Measurements from ENCODE around the gene CBLB.

CBLB gene

DNA sequence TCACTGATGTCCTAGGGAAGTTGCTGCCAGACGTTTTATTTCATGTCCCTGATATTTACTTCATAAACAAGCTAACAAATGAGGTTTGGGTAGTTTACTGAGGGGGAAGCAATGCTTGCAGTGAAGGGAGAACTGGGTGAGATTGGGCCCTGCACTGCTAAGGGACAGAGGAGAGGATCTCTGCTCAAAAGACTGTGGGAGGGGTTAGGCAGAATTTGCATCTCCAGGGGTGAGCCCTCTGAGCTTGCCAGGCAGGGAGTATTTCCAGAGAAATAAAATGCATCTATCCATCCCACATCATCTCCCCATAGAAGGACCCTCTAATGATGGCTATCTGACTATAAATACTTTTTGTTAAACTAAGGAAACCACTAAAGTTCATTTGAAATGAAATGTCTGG lies 215.6 kb downstream of the CBLB start:
- H3K27ac ChIP-seq, result no peak overlapping the region
- no peak for DNase-seq (ENCODE audit: low read depth, low spot score)

DNA sequence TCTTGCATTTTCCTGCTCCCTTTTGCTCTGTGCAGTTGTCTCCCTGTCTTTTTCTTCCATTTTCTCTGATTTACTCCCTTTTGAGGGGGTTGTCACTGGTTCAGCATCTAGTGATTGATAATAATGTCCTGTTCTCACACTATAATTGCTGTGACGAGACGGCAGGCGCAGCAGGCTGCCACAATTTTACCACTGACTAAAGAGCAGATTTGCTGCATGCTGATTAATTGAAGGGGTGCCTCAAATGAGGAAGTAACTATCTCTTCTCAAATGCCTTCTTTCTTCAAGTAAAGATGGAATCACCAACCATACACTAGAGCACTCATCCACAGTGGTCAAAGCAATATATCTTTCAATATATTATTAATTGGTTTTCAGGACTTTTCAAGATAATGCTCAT lies 219.3 kb downstream of the CBLB start:
- DNase-seq (ENCODE audit: low read depth, low spot score), result no peak

DNA sequence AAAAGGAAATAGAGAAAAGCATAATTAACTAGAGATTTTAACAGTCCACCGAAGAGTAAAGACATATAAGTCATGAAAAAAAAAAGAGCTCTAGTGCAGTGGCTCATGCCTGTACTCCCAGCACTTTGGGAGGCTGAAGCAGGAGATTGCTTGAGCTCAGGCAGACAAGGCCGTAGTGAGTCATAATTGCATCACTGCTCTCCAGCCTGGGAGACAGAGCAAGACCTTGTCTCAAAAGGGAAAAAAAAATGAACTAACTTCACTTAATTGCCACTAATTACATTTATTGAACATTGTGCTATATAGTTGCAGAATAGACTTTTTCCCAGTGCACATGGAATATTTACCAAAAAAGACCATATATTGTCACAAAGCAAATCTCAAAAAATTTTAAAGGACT lies 221.8 kb downstream of the CBLB start:
- DNase-seq (ENCODE audit: low read depth, low spot score), result peak; percentile 64

More for the DNA sequence above, 219.3 kb downstream of the CBLB start:
- H3K27ac ChIP-seq, result no peak overlapping the region

DNA sequence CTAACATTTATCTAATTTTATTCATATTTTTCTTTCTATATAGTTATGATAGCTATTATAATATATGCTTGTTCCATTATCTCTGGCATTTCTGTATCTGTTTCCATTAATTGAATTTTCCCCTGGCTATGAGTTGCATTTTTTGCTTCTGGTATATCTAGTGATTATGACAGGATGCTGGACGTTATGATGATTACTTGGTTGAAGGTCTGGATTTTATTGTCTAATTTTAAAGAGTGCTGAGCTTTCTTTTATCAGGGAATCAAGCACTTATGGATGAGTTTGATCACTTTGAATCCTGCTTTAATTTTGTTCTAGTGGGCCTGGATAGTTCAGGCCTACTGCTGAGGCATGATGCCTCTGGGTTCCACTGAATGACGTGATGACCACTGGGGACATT lies 229.7 kb downstream of the CBLB start:
- DNase-seq (ENCODE audit: low read depth, low spot score), result no peak
- H3K27ac ChIP-seq, result no peak overlapping the region

More for the DNA sequence above, 221.8 kb downstream of the CBLB start:
- H3K27ac ChIP-seq, result peak overlapping the region; percentile 22

DNA sequence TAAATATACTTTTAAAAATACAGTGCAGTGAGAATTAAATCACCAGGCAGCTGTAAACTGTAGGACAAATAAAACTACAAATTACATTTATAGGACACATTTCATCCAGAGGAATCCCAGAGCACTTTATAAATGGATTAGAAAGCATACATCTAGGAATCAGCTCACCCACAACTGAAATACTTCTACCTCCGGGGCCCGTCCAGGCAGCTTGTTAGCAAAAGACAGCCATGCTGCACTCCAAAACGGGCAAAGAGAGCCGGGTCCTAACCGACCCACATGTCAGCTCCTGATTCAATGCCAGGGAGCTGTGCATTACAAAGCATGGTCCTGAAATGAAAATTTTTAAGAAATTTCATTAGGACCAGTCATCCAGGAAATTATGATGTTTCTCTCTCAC lies 234.1 kb downstream of the CBLB start:
- no peak overlapping the region for H3K27ac ChIP-seq
- no peak for DNase-seq (ENCODE audit: low read depth, low spot score)

DNA sequence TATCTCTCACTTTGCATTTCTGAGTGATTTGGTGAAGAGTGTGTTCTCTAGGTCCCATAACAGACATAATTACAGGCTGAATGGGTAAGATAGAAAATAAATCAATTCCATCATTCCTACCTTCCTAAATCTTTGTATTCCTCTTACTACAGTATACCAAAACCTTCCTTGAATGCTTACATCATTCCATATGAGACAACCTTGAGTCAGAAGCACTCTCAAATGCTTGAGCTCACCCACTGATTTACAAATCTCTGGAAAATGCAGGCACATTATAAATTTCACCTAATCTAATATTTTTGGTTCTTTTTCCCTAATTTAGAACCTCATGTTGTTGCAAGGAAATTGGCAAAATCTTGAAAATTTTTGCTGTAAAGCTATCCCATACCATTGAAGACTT lies 239.1 kb downstream of the CBLB start:
- DNase-seq (ENCODE audit: low read depth, low spot score), result no peak
- H3K27ac ChIP-seq, result no peak overlapping the region

DNA sequence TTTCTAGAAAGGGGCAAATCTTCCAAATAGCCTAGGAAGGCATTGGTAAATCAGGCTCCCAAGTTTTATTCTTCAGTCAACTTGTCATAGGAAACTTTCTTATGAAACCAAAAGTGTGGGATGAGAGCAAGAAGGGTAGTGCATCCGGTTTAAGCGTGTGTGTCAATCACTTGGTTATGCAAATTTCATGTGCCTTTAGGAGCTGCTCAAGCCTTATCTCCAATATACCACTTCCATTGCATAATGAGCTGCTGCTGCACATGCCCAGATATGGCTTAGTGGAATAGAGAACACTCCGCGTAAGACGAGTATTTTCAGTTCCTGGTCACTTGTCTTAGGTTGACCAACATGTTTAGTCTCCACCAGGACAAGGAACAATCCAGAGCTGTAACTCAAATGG lies 242.1 kb downstream of the CBLB start:
- H3K27ac ChIP-seq, result no peak overlapping the region
- no peak for DNase-seq (ENCODE audit: low read depth, low spot score)

DNA sequence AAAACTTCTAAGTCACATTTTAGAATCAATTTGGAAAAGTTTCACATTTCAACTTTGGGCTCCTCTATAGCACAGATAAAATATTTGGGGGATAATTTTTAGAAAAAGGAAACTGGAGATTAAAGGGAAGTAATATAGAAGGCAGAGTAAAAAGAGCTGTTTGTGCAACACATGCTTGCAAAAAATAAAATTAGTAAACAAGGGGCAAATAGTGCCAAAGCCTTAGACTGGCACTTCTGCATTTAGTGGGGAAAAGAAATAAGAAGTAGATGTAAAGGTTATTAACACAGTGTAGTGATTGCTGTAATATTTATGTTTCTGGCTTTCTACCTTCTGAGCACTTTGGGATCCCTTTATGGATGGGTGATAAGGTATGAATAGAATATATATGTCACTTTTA lies 246.6 kb downstream of the CBLB start:
- DNase-seq (ENCODE audit: low read depth, low spot score), result no peak
- no peak overlapping the region for H3K27ac ChIP-seq

DNA sequence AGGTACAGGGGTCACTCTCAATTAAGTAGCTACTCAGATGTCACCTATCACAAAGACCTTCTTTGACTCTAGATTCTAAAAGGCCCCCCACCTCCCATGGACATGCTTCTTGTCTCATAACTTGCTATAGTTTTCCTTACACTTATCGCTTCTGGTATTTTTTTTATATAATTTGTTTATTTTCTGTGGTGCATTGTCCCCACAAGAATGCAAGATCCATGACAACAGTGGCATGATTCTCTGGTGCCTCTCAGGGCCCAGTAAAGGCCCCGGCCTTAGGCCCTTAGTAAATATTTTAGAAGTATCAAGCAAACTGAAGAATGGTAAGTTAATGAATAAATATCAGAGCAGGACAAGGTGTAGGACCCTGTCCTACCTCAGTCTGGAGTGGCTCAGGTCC lies 248.6 kb downstream of the CBLB start:
- DNase-seq (ENCODE audit: low read depth, low spot score), result no peak
- H3K27ac ChIP-seq, result no peak overlapping the region

DNA sequence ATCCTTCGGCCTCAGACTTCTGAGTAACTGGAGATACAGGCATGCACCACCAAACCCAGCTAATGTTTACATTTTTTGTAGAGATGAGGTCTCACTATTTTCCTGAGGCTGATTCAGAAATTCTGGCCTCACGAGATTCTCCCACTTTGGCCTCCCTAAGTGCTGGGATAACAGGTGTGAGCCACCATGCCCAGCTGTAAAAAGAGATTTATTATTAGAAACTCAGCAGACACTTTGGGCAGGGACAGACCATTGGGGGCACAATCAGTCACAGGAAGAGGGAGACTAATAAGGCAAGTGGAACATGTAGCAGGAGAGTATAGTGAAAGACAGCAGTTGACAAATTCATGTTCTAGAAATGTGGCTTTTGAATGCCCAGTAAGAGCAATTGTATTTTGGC lies 249.2 kb downstream of the CBLB start:
- DNase-seq (ENCODE audit: low read depth, low spot score), result no peak
- no peak overlapping the region for H3K27ac ChIP-seq

DNA sequence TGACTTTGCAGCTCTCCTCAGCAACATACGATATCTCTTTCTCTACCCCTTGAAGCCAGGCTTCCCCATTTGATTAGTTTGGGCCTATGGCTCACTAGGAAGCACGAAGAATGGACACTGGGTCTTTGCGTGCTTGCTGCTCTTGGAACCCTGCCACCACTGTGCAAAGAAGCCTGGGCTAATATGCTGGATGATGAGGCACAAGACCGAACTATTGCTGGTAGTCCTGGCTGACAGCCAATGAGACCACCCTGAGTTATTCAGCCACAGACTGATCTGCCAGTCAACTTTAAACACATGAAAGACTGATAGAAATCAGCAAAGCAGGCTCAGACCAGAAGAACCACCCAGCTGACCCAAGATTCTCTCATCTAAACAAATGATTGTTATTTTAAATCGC lies 250.3 kb downstream of the CBLB start:
- no peak for DNase-seq (ENCODE audit: low read depth, low spot score)

DNA sequence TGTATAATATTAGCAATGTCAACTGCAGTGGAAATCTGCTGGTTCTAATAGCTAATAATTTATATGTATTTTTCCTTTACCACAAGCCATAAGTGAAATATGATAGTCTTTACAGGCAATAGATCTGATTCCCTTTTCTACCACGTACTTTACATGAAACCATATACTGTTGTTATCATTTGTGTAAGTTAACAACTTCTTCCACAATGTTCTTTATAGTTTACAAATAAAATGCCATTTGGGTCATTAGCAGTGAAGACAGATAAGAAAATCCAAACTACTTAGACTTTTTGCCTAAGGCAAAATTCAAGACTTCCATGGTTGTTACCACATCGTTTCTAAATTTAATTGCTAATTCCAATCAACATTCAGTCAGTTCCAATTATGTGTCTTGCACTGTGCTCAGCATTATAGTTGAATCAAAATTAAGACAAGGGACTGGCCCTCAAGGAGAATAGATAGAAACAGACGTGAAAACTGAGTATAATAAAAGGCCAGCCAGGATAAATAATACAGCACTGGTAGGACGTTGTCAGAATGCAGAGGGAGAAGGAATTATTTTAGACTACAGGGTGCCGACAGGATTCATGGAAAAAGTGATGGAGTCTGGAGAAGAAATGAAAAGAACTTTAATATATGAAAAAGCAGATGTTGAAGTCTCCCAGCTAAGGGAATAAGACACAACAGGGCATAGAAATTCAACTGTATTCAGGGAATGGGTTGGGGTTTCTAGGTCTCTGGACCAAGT lies 252.3 kb downstream of the CBLB start:
- DNase-seq (ENCODE audit: low read depth, low spot score), result no peak
- no peak overlapping the region for H3K27ac ChIP-seq

More for the DNA sequence above, 250.3 kb downstream of the CBLB start:
- H3K27ac ChIP-seq, result no peak overlapping the region

DNA sequence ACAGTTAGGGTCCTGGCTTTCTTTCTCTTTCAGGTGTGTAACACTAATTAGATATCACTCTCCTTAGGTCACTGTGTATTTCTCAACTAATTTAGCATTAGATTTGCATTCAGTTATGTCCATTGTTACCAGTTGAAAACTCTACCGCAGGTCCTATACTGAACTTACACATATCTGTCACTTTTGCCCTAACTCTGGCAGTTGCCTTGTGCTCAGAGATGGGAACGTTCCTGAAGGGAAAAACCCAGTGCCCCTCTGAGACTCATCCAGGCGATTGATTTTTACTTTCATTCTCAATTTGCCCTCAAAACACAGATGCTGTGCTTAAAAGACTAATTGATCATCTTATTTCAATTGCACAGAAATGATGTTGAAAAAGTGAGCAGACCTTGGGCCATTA lies 253.0 kb downstream of the CBLB start:
- DNase-seq (ENCODE audit: low read depth, low spot score), result no peak
- no peak overlapping the region for H3K27ac ChIP-seq

DNA sequence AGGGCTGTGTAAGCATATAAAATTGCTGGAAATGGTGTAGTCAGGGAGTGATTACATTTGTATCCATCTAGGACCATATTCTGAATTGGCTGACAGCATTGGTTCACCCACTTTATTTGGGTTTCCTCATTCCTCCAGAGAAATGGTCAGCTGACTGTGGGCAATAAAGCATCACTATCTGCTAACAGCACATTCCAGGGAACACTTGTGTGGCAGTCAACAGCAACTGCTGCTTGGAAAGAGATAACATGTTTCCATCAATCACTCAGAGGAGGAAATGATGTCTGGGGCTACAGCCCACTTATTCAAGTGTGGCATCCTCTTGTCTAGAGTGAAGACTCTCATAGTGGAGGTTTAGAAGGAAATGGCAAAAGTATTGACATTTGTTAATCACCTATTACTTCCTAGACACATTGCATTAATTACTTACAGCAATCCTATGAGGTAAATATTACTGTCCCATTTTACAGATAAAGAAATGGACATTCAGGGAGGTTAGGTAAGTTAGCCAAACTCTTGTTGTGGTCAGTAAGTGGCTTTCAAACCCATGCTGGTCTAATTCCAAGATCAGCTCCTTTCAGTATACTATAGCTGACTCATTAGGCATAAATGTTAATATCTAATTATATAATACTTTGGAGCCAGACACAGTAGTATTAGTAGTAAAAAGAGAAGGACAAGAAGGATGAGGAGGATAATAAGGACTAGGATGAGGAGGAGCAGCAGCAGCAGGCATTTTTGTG lies 254.4 kb downstream of the CBLB start:
- no peak overlapping the region for H3K27ac ChIP-seq
- no peak for DNase-seq (ENCODE audit: low read depth, low spot score)

DNA sequence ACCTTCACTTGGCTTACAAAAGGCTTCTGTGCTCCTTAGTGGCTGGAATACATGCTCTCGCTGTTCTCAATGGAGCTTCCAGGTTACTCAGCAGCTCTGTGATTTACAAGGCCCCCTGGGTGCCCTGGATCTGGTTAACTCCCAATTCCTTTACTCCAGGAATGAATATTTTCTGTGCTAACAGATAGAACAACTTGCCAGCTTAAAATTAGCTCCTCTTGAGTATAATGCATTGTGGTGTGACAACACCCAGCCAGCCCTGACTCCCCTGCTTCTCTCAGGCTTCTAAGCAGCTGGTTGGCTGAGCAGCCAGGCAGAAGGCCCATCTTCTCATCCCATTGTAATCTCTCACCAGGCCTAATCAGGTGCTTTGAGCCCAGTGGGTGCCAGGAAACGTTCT lies 255.7 kb downstream of the CBLB start:
- DNase-seq (ENCODE audit: low read depth, low spot score), result no peak
- H3K27ac ChIP-seq, result peak overlapping the region; percentile 52

DNA sequence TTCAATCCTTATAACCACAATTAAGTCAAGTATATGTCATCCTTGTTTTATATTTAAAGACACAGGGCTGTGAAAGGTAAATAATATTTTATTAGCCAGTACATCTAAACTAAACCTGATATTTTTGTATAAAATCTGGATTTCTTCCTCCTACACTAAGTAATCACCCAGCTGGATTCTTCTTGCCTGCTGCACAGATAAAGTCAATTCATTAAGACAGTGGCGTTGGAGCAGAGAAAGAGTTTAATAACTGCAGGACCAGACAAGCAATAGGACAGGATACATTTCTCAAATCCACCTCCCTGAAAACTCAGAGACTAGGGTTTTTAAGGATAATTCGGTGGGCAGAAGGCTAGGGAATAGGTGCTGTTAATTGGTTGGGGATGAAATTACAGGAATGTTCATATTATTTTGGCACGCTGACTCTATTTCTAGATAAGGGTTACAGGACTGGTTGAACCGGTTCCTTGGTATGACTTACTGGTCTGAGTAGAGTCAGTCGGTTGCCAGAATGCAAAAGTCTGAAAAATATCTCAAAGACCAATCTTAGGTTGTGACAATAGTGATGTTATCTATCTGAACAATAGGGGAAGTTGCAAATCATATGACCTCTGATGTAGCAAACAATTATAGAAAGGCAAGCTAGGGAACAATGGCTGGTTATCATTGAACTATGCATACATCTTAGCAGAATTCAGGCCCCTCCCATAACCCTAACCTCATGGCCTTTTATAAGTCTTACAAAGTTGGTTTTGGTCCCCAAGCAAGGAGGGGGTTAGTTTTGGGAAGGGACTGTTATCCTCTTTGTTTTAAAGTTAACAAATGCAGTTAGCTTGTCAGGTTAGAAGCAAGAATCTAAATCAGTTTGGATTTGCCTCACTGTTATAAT lies 257.3 kb downstream of the CBLB start:
- peak; percentile 52 for DNase-seq (ENCODE audit: low read depth, low spot score)
- peak overlapping the region; percentile 52 for H3K27ac ChIP-seq

DNA sequence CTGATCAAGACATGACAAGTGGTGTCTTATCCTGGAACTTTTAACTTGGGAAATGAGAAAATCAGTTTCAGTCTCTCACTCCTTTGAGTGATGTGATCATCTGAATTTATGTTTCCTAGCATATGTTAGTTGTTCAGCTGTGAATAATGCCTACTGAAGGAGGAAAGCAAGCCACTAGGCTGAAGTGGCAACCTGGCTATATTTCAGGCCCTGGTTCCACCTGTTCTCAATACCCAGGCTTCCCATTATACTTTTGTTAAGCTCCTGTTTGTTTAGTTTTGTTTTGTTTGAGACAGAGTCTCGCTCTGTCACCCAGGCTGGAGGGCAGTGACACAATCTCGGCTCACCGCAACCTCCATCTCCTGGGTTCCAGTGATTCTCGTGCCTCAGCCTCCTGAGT lies 258.3 kb downstream of the CBLB start:
- no peak for DNase-seq (ENCODE audit: low read depth, low spot score)
- peak overlapping the region; percentile 52 for H3K27ac ChIP-seq

DNA sequence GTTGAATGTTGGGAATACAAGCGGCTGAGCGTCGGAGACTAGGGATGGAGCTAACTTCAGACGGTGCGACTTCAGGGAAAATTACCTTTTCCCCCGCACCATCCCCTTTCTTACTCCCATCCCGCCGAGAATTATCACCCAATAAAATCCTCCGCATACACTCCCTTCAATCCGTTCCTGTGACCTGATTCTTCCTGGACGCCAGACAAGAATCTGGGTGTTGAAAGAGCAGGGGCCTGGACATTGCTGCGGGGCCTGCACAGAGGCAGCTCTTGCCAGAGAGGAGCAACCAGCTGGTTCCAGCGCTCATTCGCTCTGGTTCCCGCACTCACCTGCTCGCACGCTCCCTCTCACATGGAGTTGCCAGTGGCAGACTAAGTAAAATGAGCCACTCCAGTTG lies 260.2 kb downstream of the CBLB start:
- no peak overlapping the region for H3K27ac ChIP-seq
- no peak for DNase-seq (ENCODE audit: low read depth, low spot score)

DNA sequence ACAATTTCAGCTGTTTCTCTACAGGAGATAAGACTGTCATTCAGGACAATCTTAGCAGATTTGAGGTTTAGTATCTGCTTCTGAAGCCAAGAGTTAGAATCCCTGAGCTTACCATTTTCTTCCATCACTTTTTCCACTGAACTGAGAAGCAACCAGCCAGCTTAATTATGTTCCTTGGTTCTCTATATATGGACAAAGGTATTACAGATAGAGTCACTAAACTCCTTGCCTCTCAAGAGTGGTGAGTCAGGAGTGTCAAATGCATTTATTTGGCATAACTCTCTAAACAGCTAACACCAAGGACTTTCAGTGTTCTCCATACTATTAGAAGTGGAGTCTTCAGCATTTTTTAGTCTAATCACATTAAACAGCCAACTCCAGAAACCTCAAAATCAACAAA lies 262.8 kb downstream of the CBLB start:
- no peak overlapping the region for H3K27ac ChIP-seq
- no peak for DNase-seq (ENCODE audit: low read depth, low spot score)
